Superior temporal gyrus (tissue), 1 donor: ENCODE results near the gene GMIP.

Experiments used
- DNase-seq: peaks from one replicate; pipeline ENCODE4 v3.0.0-alpha.2; 2016; ENCODE audit errors: extremely low spot score

Gene GMIP

GRCh38 chr19:19657397-19657783, 13.9 kb upstream of the GMIP start:
- DNase-seq = peak; percentile 47

GRCh38 chr19:19656451-19657396, 13.3 kb upstream of the GMIP start:
- no peak for DNase-seq

GRCh38 chr19:19655641-19656343, 12.3 kb upstream of the GMIP start:
- DNase-seq = no peak

- DNase-seq = no peak
Observed at GRCh38 chr19:19655051-19655594, 11.7 kb upstream of the GMIP start.

- DNase-seq = no peak
Observed at GRCh38 chr19:19654441-19654840, 11.0 kb upstream of the GMIP start.

- no peak for DNase-seq
Observed at GRCh38 chr19:19653597-19654147, 10.2 kb upstream of the GMIP start.

GRCh38 chr19:19652482-19653295, 9.2 kb upstream of the GMIP start:
- no peak for DNase-seq

- DNase-seq = peak; percentile 57
Observed at GRCh38 chr19:19651076-19651475, 7.6 kb upstream of the GMIP start.

GRCh38 chr19:19650331-19650730, 6.9 kb upstream of the GMIP start:
- DNase-seq = no peak

- DNase-seq = no peak
Observed at GRCh38 chr19:19649580-19649995, 6.1 kb upstream of the GMIP start.

- no peak for DNase-seq
Observed at GRCh38 chr19:19649155-19649554, 5.7 kb upstream of the GMIP start.

- DNase-seq = no peak
Observed at GRCh38 chr19:19647037-19647835, 3.8 kb upstream of the GMIP start.

GRCh38 chr19:19645233-19645870, 1.9 kb upstream of the GMIP start:
- DNase-seq = no peak

- no peak for DNase-seq
Observed at GRCh38 chr19:19644054-19644388, 564 bp upstream of the GMIP start.

GRCh38 chr19:19642506-19643157, 825 bp downstream of the GMIP start:
- DNase-seq = no peak

GRCh38 chr19:19637523-19638251, 5.8 kb downstream of the GMIP start:
- DNase-seq = no peak

GRCh38 chr19:19637186-19637522, 6.3 kb downstream of the GMIP start:
- no peak for DNase-seq

GRCh38 chr19:19636573-19637185, 6.8 kb downstream of the GMIP start:
- DNase-seq = no peak

GRCh38 chr19:19635313-19635702, 8.1 kb downstream of the GMIP start:
- DNase-seq = no peak
